Measurements from ENCODE around the gene WDR20. TPM values are rescaled to one million over a fixed set of nuclear protein-coding genes. Genes with fewer than 3 reads are reported as not detected.

Gene WDR20
- total RNA-seq, 1 experiment from 2014 or later, result 33.0 TPM

DNA sequence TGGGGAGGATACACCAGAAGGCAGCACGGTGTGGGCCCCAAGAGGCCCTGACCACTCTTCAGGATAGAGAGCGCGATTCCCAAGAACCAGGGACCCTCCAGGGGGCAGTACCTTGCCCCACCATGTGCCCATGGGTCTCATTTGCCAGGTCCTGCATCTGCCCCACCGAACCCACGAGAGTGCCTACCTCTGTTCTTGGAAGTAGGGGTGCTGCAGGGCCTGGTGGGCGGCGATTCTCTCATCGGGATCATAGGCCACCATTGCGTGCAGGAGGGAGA, 92.6 kb downstream of the WDR20 start:
- no peaks in the 10 kb centered on the region for H3K4me1 Mint-ChIP-seq (ENCODE audit: low read depth, unreplicated experiment)
- no TSS peak for BruUV-seq (replicated peaks)
- H3K36me3 Mint-ChIP-seq (ENCODE audit: insufficient read depth, unreplicated experiment), result peaks cover 29% of the 10 kb centered on the region
- no peak for DNase-seq
- no peaks in the 10 kb centered on the region for H3K27me3 Mint-ChIP-seq (ENCODE audit: unreplicated experiment)
- H3K27ac Mint-ChIP-seq (ENCODE audit: unreplicated experiment), result no peak overlapping the region
- CTCF ChIA-PET, result no interaction called here
- TF ChIP-seq, protein P1, sequence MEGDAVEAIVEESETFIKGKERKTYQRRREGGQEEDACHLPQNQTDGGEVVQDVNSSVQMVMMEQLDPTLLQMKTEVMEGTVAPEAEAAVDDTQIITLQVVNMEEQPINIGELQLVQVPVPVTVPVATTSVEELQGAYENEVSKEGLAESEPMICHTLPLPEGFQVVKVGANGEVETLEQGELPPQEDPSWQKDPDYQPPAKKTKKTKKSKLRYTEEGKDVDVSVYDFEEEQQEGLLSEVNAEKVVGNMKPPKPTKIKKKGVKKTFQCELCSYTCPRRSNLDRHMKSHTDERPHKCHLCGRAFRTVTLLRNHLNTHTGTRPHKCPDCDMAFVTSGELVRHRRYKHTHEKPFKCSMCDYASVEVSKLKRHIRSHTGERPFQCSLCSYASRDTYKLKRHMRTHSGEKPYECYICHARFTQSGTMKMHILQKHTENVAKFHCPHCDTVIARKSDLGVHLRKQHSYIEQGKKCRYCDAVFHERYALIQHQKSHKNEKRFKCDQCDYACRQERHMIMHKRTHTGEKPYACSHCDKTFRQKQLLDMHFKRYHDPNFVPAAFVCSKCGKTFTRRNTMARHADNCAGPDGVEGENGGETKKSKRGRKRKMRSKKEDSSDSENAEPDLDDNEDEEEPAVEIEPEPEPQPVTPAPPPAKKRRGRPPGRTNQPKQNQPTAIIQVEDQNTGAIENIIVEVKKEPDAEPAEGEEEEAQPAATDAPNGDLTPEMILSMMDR (IDR thresholded peaks at IDR 0.05; ENCODE audit: unreplicated experiment), result no peak
- H3K9me3 Mint-ChIP-seq (ENCODE audit: low read depth, unreplicated experiment), result no peaks in the 10 kb centered on the region
- H3K4me3 Mint-ChIP-seq (ENCODE audit: low read depth, unreplicated experiment), result no peak overlapping the region
- intact Hi-C loops (cut with micrococcal nuclease; ENCODE audit: unreplicated experiment), result no loop called here

GRCh38 chr14:102233081-102233480, 93.4 kb downstream of the WDR20 start:
- Mint-ChIP-seq H3K9me3 (ENCODE audit: low read depth, unreplicated experiment) (no peaks in the 10 kb centered on the region), H3K4me1 (ENCODE audit: low read depth, unreplicated experiment) (no peaks in the 10 kb centered on the region), H3K27me3 (ENCODE audit: unreplicated experiment) (no peaks in the 10 kb centered on the region), H3K27ac (ENCODE audit: unreplicated experiment) (no peak overlapping the region), H3K4me3 (ENCODE audit: low read depth, unreplicated experiment) (no peak overlapping the region), H3K36me3 (ENCODE audit: insufficient read depth, unreplicated experiment) (peaks cover 22% of the 10 kb centered on the region)
- intact Hi-C loops (cut with micrococcal nuclease; ENCODE audit: unreplicated experiment), result no loop called here
- BruUV-seq (replicated peaks), result no TSS peak
- no peak for DNase-seq
- CTCF ChIA-PET, result no interaction called here
- TF ChIP-seq, protein P1 (IDR thresholded peaks at IDR 0.05; ENCODE audit: unreplicated experiment), result no peak

GRCh38 chr14:102234331-102235264, 94.9 kb downstream of the WDR20 start:
- H3K4me3 Mint-ChIP-seq (ENCODE audit: low read depth, unreplicated experiment), result no peak overlapping the region
- no peaks in the 10 kb centered on the region for H3K9me3 Mint-ChIP-seq (ENCODE audit: low read depth, unreplicated experiment)
- no peaks in the 10 kb centered on the region for H3K4me1 Mint-ChIP-seq (ENCODE audit: low read depth, unreplicated experiment)
- H3K27ac Mint-ChIP-seq (ENCODE audit: unreplicated experiment), result no peak overlapping the region
- CTCF ChIA-PET, result no interaction called here
- TF ChIP-seq, protein P1 (IDR thresholded peaks at IDR 0.05; ENCODE audit: unreplicated experiment), result no peak
- no peak for DNase-seq
- peaks cover 16% of the 10 kb centered on the region for H3K36me3 Mint-ChIP-seq (ENCODE audit: insufficient read depth, unreplicated experiment)
- BruUV-seq (replicated peaks), result no TSS peak
- H3K27me3 Mint-ChIP-seq (ENCODE audit: unreplicated experiment), result no peaks in the 10 kb centered on the region
- intact Hi-C loops (cut with micrococcal nuclease; ENCODE audit: unreplicated experiment), result loop anchor here (1.0 kb wide), 2 partner anchors 45 to 80 kb away; no protein-coding TSS in a partner anchor

- Mint-ChIP-seq H3K27ac (ENCODE audit: unreplicated experiment) (no peak overlapping the region), H3K27me3 (ENCODE audit: unreplicated experiment) (no peaks in the 10 kb centered on the region), H3K36me3 (ENCODE audit: insufficient read depth, unreplicated experiment) (peaks cover 13% of the 10 kb centered on the region), H3K4me3 (ENCODE audit: low read depth, unreplicated experiment) (no peak overlapping the region), H3K4me1 (ENCODE audit: low read depth, unreplicated experiment) (no peaks in the 10 kb centered on the region), H3K9me3 (ENCODE audit: low read depth, unreplicated experiment) (no peaks in the 10 kb centered on the region)
- TF ChIP-seq, protein P1 (IDR thresholded peaks at IDR 0.05; ENCODE audit: unreplicated experiment), result peak; percentile 70
- CTCF ChIA-PET, result interaction anchor here (2.3 kb wide), 1 partner anchor 79 kb away, joined by 8 read pairs; no protein-coding TSS in a partner anchor
- peak; percentile 87 for DNase-seq
- intact Hi-C loops (cut with micrococcal nuclease; ENCODE audit: unreplicated experiment), result loop anchor here (1.0 kb wide), 2 partner anchors 44 to 79 kb away; no protein-coding TSS in a partner anchor
- no TSS peak for BruUV-seq (replicated peaks)
Observed at GRCh38 chr14:102235275-102235897, 95.7 kb downstream of the WDR20 start.

Data from Calu3 (cell line).